WTC11 (cell line): Measurements from ENCODE around the gene DCAF10. TPM values are rescaled to one million over a fixed set of nuclear protein-coding genes. Genes with fewer than 3 reads are reported as not detected.
"Not testable (repeated sequence)": the region's sequence is repeated elsewhere in the genome, so short reads cannot be mapped to it uniquely, and the experiment has no call there.

ENCODE experiments used
- ATAC-seq: fragments of 200-7000 bp; cut with Tn5 transposase; 2 replicates; pipeline ENCODE4 v1.10.0; 2021; ENCODE audit warnings: mild to moderate bottlenecking, moderate library complexity
- CTCF ChIA-PET: fragments of 300-600 bp; sonication (Branson Sonifier 250); formaldehyde crosslinking; loops from one replicate; lab custom pipeline; 2021; ENCODE audit warnings: antibody characterized with exemption; lab: Charles Lee
- POLR2A ChIA-PET: fragments of 350-600 bp; sonication (Branson Sonifier 250); formaldehyde crosslinking; loops from one replicate; lab custom pipeline; 2021; ENCODE audit warnings: antibody characterized with exemption; lab: Charles Lee
- DNase-seq: peaks from one replicate; pipeline ENCODE4 v3.0.0; 2021; ENCODE audit warnings: low spot score
- H3K27ac Mint-ChIP-seq: 2 replicates; pipeline ENCODE4 v1.8.0; 2021; ENCODE audit warnings: mixed read lengths
- H3K27me3 Mint-ChIP-seq: 2 replicates; pipeline ENCODE4 v1.8.0; 2021; ENCODE audit warnings: low read depth, mild to moderate bottlenecking, moderate library complexity, mixed read lengths
- H3K36me3 Mint-ChIP-seq: 2 replicates; pipeline ENCODE4 v1.8.0; 2021; ENCODE audit warnings: mixed read lengths
- H3K4me1 Mint-ChIP-seq: 2 replicates; pipeline ENCODE4 v1.8.0; 2022; ENCODE audit warnings: mixed read lengths
- H3K4me3 Mint-ChIP-seq: 2 replicates; pipeline ENCODE4 v1.8.0; 2021; ENCODE audit warnings: mild to moderate bottlenecking, moderate library complexity, mixed read lengths
- H3K9me3 Mint-ChIP-seq: 2 replicates; pipeline ENCODE4 v1.8.0; 2021; ENCODE audit warnings: mixed read lengths
- EMX1 ChIP-seq: fragments of 250-450 bp; sonication (Bioruptor Pico); IDR thresholded peaks from 2 replicates; pipeline ENCODE4 v1.8.0; 2021; ENCODE audit warnings: mild to moderate bottlenecking
- JUN ChIP-seq: sonication (generic); formaldehyde crosslinking; IDR thresholded peaks from 2 replicates; pipeline ENCODE4 v1.8.0; 2023; ENCODE audit warnings: mild to moderate bottlenecking, missing genetic modification reagents
- NFE2L1 ChIP-seq: sonication (generic); formaldehyde crosslinking; IDR thresholded peaks from 2 replicates; pipeline ENCODE4 v1.8.1; 2023; ENCODE audit warnings: missing genetic modification reagents
- NR1H2 ChIP-seq: sonication (generic); formaldehyde crosslinking; IDR thresholded peaks from 2 replicates; pipeline ENCODE4 v1.9.0; 2021; ENCODE audit warnings: mild to moderate bottlenecking, moderate library complexity, missing genetic modification reagents
- NR3C1 ChIP-seq: sonication (generic); formaldehyde crosslinking; conservative IDR thresholded peaks from 2 replicates; pipeline ENCODE4 v1.8.1; 2023; ENCODE audit warnings: low read depth, mild to moderate bottlenecking, missing genetic modification reagents
- OVOL2 ChIP-seq: fragments of 250-450 bp; sonication (Bioruptor Pico); IDR thresholded peaks from 2 replicates; pipeline ENCODE4 v1.9.0; 2021; ENCODE audit warnings: mild to moderate bottlenecking, borderline replicate concordance
- TEAD4 ChIP-seq: sonication (generic); formaldehyde crosslinking; IDR thresholded peaks from 2 replicates; pipeline ENCODE4 v1.8.0; 2022; ENCODE audit warnings: mild to moderate bottlenecking, missing genetic modification reagents
- ZNF219 ChIP-seq: sonication (generic); formaldehyde crosslinking; IDR thresholded peaks from 2 replicates; pipeline ENCODE4 v1.8.0; 2023; ENCODE audit warnings: missing genetic modification reagents, mild to moderate bottlenecking, borderline replicate concordance
- ZNF396 ChIP-seq: fragments of 250-450 bp; sonication (Bioruptor Pico); IDR thresholded peaks from 2 replicates; pipeline ENCODE4 v1.8.0; 2021; ENCODE audit warnings: mild to moderate bottlenecking, moderate library complexity, borderline replicate concordance
- total RNA-seq: library from RNA; stranded (reverse); gene quantifications from 3 replicates; pipeline ENCODE4 v1.2.3, GENCODE V29; 2021
- TF ChIP-seq, protein P1 (sequence below): fragments of 250-450 bp; sonication (Bioruptor Pico); IDR thresholded peaks from 2 replicates; pipeline ENCODE4 v1.9.0; 2021; ENCODE audit warnings: mild to moderate bottlenecking, borderline replicate concordance
- TF ChIP-seq, protein P2 (sequence below): fragments of 250-450 bp; sonication (Bioruptor Pico); IDR thresholded peaks from 2 replicates; pipeline ENCODE4 v1.9.0; 2021; ENCODE audit warnings: moderate library complexity, mild to moderate bottlenecking, inconsistent platforms, borderline replicate concordance
- TF ChIP-seq, protein P3 (sequence below): sonication (generic); formaldehyde crosslinking; IDR thresholded peaks from 2 replicates; pipeline ENCODE4 v1.8.0; 2023; ENCODE audit warnings: mild to moderate bottlenecking, missing genetic modification reagents
- TF ChIP-seq, protein P4 (sequence below): sonication (generic); formaldehyde crosslinking; IDR thresholded peaks from 2 replicates; pipeline ENCODE4 v1.8.1; 2023; ENCODE audit warnings: mild to moderate bottlenecking, missing genetic modification reagents
- TF ChIP-seq, protein P5 (sequence below): sonication (generic); formaldehyde crosslinking; IDR thresholded peaks from 2 replicates; pipeline ENCODE4 v1.8.1; 2023; ENCODE audit warnings: mild to moderate bottlenecking, missing genetic modification reagents, borderline replicate concordance
- TF ChIP-seq, protein P6 (sequence below): sonication (generic); formaldehyde crosslinking; conservative IDR thresholded peaks from 2 replicates; pipeline ENCODE4 v1.8.1; 2023; ENCODE audit warnings: mild to moderate bottlenecking, low read depth, missing genetic modification reagents, moderate library complexity

The DCAF10 gene
- total RNA-seq, 1 experiment from 2014 or later, result 11.7 TPM

DNA sequence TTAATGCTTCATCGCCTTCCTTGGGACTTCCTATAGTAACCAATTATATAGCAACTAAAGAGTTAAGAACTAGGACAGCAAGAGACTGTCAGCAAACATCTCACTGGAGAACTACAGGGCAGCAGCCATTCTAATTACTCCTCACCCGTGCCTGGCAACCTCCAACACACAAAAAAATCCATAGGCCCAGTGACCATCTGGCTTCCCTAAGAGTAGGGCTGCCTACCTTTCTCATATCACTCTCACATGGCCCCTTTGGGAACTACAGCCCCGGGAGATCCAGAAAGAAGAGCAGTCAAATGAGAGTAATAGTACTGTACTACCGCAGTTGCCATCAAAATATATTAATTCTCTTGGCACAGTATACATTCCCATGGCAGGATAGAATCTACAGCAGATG, 5.7 kb downstream of the DCAF10 start:
- no peak overlapping the region for H3K4me3 Mint-ChIP-seq
- no peak for ATAC-seq
- POLR2A ChIA-PET, result no interaction called here

DNA sequence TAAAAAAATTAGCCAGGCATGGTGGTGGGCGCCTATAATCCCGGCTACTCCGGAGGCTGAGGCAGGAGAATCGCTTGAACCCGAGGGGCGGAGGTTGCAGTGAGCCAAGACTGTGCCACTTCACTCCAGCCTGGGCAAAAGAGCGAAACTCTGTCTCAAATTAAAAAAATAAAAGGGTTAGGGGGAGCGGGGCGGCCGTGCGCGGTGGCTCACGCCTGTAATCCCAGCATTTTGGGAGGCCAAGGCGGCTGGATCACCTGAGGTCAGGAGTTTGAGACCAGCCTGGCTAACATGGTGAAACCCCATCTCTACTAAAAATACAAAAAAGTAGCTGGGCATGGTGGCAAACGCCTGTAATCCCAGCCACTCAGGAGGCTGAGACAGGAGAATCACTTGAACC, 9.1 kb downstream of the DCAF10 start:
- H3K4me3 Mint-ChIP-seq, H3K4me1 Mint-ChIP-seq, H3K27ac Mint-ChIP-seq, H3K9me3 Mint-ChIP-seq, ATAC-seq, H3K36me3 Mint-ChIP-seq, H3K27me3 Mint-ChIP-seq, POLR2A ChIA-PET, DNase-seq: not testable (repeated sequence)
- CTCF ChIA-PET, result interaction anchor here (0.7 kb wide), 1 partner anchor 1239 kb away, joined by 3 read pairs; no protein-coding TSS in a partner anchor

More for the DNA sequence above, 5.7 kb downstream of the DCAF10 start:
- peak overlapping the region; percentile 29 for H3K27ac Mint-ChIP-seq
- H3K9me3 Mint-ChIP-seq, result no peaks in the 10 kb centered on the region
- no peaks in the 10 kb centered on the region for H3K36me3 Mint-ChIP-seq
- CTCF ChIA-PET, result no interaction called here
- TF ChIP-seq OVOL2 (CRISPR knock-in tag), result no peak
- TF ChIP-seq NR1H2, result no peak
- TF ChIP-seq, protein P1, sequence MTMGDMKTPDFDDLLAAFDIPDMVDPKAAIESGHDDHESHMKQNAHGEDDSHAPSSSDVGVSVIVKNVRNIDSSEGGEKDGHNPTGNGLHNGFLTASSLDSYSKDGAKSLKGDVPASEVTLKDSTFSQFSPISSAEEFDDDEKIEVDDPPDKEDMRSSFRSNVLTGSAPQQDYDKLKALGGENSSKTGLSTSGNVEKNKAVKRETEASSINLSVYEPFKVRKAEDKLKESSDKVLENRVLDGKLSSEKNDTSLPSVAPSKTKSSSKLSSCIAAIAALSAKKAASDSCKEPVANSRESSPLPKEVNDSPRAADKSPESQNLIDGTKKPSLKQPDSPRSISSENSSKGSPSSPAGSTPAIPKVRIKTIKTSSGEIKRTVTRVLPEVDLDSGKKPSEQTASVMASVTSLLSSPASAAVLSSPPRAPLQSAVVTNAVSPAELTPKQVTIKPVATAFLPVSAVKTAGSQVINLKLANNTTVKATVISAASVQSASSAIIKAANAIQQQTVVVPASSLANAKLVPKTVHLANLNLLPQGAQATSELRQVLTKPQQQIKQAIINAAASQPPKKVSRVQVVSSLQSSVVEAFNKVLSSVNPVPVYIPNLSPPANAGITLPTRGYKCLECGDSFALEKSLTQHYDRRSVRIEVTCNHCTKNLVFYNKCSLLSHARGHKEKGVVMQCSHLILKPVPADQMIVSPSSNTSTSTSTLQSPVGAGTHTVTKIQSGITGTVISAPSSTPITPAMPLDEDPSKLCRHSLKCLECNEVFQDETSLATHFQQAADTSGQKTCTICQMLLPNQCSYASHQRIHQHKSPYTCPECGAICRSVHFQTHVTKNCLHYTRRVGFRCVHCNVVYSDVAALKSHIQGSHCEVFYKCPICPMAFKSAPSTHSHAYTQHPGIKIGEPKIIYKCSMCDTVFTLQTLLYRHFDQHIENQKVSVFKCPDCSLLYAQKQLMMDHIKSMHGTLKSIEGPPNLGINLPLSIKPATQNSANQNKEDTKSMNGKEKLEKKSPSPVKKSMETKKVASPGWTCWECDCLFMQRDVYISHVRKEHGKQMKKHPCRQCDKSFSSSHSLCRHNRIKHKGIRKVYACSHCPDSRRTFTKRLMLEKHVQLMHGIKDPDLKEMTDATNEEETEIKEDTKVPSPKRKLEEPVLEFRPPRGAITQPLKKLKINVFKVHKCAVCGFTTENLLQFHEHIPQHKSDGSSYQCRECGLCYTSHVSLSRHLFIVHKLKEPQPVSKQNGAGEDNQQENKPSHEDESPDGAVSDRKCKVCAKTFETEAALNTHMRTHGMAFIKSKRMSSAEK, result no peak
- TF ChIP-seq EMX1 (CRISPR knock-in tag), result no peak
- TF ChIP-seq ZNF396 (CRISPR knock-in tag), result no peak
- TF ChIP-seq, protein P2, sequence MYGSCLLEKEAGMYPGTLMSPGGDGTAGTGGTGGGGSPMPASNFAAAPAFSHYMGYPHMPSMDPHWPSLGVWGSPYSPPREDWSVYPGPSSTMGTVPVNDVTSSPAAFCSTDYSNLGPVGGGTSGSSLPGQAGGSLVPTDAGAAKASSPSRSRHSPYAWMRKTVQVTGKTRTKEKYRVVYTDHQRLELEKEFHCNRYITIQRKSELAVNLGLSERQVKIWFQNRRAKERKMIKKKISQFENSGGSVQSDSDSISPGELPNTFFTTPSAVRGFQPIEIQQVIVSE, result no peak
- TF ChIP-seq, protein P3, sequence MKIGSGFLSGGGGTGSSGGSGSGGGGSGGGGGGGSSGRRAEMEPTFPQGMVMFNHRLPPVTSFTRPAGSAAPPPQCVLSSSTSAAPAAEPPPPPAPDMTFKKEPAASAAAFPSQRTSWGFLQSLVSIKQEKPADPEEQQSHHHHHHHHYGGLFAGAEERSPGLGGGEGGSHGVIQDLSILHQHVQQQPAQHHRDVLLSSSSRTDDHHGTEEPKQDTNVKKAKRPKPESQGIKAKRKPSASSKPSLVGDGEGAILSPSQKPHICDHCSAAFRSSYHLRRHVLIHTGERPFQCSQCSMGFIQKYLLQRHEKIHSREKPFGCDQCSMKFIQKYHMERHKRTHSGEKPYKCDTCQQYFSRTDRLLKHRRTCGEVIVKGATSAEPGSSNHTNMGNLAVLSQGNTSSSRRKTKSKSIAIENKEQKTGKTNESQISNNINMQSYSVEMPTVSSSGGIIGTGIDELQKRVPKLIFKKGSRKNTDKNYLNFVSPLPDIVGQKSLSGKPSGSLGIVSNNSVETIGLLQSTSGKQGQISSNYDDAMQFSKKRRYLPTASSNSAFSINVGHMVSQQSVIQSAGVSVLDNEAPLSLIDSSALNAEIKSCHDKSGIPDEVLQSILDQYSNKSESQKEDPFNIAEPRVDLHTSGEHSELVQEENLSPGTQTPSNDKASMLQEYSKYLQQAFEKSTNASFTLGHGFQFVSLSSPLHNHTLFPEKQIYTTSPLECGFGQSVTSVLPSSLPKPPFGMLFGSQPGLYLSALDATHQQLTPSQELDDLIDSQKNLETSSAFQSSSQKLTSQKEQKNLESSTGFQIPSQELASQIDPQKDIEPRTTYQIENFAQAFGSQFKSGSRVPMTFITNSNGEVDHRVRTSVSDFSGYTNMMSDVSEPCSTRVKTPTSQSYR, result no peak
- TF ChIP-seq NFE2L1, result no peak
- TF ChIP-seq, protein P4, sequence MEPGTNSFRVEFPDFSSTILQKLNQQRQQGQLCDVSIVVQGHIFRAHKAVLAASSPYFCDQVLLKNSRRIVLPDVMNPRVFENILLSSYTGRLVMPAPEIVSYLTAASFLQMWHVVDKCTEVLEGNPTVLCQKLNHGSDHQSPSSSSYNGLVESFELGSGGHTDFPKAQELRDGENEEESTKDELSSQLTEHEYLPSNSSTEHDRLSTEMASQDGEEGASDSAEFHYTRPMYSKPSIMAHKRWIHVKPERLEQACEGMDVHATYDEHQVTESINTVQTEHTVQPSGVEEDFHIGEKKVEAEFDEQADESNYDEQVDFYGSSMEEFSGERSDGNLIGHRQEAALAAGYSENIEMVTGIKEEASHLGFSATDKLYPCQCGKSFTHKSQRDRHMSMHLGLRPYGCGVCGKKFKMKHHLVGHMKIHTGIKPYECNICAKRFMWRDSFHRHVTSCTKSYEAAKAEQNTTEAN (CRISPR knock-in tag), result no peak
- H3K27me3 Mint-ChIP-seq, result no peaks in the 10 kb centered on the region
- no peak for DNase-seq
- peaks cover 16% of the 10 kb centered on the region for H3K4me1 Mint-ChIP-seq

DNA sequence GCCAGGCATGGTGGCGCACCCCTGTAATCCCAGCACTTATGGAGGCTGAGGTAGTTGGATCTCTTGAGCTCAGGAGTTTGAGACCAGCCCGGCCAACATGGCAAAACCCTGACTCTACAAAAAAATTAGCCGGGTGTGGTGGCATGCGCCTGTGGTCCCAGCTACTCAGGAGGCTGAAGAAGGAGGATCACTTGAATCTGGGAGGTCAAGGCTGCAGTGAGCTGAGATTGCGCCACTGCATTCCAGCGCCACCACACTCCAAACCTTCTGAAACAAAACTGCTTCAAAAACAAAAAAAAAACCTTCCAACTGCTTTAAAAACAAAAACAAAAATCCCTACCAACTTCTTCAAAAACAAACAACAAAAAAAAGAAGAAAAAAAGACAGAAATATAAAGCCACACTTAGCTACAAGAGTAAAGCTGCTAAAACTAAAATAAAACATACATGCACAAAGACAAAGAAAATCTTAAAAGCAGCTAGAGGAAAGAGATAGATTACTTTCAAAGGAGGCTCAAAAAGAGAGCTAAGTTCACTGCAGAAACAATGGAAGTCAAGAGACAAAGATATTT, 11.4 kb downstream of the DCAF10 start:
- no peaks in the 10 kb centered on the region for H3K9me3 Mint-ChIP-seq
- H3K4me1 Mint-ChIP-seq, result no peaks in the 10 kb centered on the region
- no peaks in the 10 kb centered on the region for H3K27me3 Mint-ChIP-seq
- H3K4me3 Mint-ChIP-seq, result no peak overlapping the region
- H3K36me3 Mint-ChIP-seq, result no peaks in the 10 kb centered on the region
- peak overlapping the region; percentile 16; the same call in 1 of the 2 replicates for H3K27ac Mint-ChIP-seq
- DNase-seq (no peak), ATAC-seq (no peak)
- POLR2A ChIA-PET, result interaction anchor here (0.6 kb wide), 1 partner anchor 1415 kb away, joined by 3 read pairs; no protein-coding TSS in a partner anchor
- CTCF ChIA-PET, result interaction anchor here (0.6 to 1.7 kb wide), 2 partner anchors 39 to 102 kb away, joined by 3 to 5 read pairs; no protein-coding TSS in a partner anchor
- TF ChIP-seq TEAD4 (CRISPR knock-in tag) (no peak), ZNF219 (no peak), NR3C1 (CRISPR knock-in tag) (no peak), JUN (no peak)
- TF ChIP-seq, protein P5, sequence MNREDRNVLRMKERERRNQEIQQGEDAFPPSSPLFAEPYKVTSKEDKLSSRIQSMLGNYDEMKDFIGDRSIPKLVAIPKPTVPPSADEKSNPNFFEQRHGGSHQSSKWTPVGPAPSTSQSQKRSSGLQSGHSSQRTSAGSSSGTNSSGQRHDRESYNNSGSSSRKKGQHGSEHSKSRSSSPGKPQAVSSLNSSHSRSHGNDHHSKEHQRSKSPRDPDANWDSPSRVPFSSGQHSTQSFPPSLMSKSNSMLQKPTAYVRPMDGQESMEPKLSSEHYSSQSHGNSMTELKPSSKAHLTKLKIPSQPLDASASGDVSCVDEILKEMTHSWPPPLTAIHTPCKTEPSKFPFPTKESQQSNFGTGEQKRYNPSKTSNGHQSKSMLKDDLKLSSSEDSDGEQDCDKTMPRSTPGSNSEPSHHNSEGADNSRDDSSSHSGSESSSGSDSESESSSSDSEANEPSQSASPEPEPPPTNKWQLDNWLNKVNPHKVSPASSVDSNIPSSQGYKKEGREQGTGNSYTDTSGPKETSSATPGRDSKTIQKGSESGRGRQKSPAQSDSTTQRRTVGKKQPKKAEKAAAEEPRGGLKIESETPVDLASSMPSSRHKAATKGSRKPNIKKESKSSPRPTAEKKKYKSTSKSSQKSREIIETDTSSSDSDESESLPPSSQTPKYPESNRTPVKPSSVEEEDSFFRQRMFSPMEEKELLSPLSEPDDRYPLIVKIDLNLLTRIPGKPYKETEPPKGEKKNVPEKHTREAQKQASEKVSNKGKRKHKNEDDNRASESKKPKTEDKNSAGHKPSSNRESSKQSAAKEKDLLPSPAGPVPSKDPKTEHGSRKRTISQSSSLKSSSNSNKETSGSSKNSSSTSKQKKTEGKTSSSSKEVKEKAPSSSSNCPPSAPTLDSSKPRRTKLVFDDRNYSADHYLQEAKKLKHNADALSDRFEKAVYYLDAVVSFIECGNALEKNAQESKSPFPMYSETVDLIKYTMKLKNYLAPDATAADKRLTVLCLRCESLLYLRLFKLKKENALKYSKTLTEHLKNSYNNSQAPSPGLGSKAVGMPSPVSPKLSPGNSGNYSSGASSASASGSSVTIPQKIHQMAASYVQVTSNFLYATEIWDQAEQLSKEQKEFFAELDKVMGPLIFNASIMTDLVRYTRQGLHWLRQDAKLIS (CRISPR knock-in tag), result no peak
- TF ChIP-seq, protein P6, sequence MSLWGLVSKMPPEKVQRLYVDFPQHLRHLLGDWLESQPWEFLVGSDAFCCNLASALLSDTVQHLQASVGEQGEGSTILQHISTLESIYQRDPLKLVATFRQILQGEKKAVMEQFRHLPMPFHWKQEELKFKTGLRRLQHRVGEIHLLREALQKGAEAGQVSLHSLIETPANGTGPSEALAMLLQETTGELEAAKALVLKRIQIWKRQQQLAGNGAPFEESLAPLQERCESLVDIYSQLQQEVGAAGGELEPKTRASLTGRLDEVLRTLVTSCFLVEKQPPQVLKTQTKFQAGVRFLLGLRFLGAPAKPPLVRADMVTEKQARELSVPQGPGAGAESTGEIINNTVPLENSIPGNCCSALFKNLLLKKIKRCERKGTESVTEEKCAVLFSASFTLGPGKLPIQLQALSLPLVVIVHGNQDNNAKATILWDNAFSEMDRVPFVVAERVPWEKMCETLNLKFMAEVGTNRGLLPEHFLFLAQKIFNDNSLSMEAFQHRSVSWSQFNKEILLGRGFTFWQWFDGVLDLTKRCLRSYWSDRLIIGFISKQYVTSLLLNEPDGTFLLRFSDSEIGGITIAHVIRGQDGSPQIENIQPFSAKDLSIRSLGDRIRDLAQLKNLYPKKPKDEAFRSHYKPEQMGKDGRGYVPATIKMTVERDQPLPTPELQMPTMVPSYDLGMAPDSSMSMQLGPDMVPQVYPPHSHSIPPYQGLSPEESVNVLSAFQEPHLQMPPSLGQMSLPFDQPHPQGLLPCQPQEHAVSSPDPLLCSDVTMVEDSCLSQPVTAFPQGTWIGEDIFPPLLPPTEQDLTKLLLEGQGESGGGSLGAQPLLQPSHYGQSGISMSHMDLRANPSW (CRISPR knock-in tag), result no peak
